HepG2 (cell line): ENCODE measurements around the gene ELP4. TPM values are rescaled to one million over a fixed set of nuclear protein-coding genes. Genes with fewer than 3 reads are reported as not detected.
"Not testable (repeated sequence)": the region's sequence is repeated elsewhere in the genome, so short reads cannot be mapped to it uniquely, and the experiment has no call there.

ENCODE experiments used
- ATAC-seq: fragments of 200-7000 bp; cut with Tn5 transposase; 3 replicates; pipeline ENCODE4 v1.9.1; 2020; ENCODE audit warnings: mild to moderate bottlenecking, moderate library complexity
- BruUV-seq: library from RNA; stranded (reverse); fragments of 400-500 nt; replicated peaks from 2 replicates; lab custom pipeline; 2021; lab: Mats Ljungman, UMichigan
- CTCF ChIA-PET: fragments of 300-600 bp; formaldehyde crosslinking; extraction: SDS; loops from one replicate; lab custom pipeline; 2021; ENCODE audit warnings: low total read pairs, inconsistent platforms, low intra/inter-chr PET ratio; lab: Yijun Ruan, JAX
- POLR2A ChIA-PET: fragments of 350-600 bp; sonication (Branson Sonifier 250); formaldehyde crosslinking; loops from one replicate; lab custom pipeline; 2020; ENCODE audit warnings: antibody characterized with exemption, inconsistent platforms; lab: Yijun Ruan, JAX
- DNase-seq: peaks from one replicate; pipeline ENCODE4 v3.0.0-alpha.2; 2015; ENCODE audit warnings: low spot score
- FAIRE-seq: peaks from 3 replicates; lab custom pipeline; 2011; peaks lifted over from hg19 to GRCh38; lab: Jason Lieb, UNC
- H2AFZ ChIP-seq: one replicate; pipeline ENCODE4 v1.6.1; 2011; ENCODE audit warnings: low read length, inconsistent platforms
- H3K27ac ChIP-seq: fragments of 300-600 bp; 3 replicates; pipeline ENCODE4 v1.8.0; 2011; ENCODE audit warnings: mixed run types, mild to moderate bottlenecking, mixed read lengths, low read length, inconsistent platforms; ENCODE audit not compliant: insufficient read depth; ENCODE audit errors: extremely low read length
- H3K27me3 ChIP-seq, 2 experiments: fragments of 200-600 bp in 1 of 2; 2 replicates in 1 of 2; 3 replicates in 1 of 2; pipeline versions ENCODE4 v1.6.0 to v1.8.0; 2011; ENCODE audit warnings: low read length in 2 of 2, mild to moderate bottlenecking in 2 of 2, moderate library complexity in 2 of 2, inconsistent platforms in 1 of 2; ENCODE audit not compliant: insufficient read depth in 2 of 2, control insufficient read depth in 1 of 2
- H3K36me3 ChIP-seq, 2 experiments: fragments of 200-600 bp in 1 of 2; replicated peaks in 1 of 2; 2 replicates in 1 of 2; 3 replicates in 1 of 2; pipeline versions ENCODE4 v1.5.1 to v1.8.0; 2011; ENCODE audit warnings: low read length in 2 of 2, inconsistent platforms in 1 of 2; ENCODE audit not compliant: insufficient read depth in 2 of 2, control insufficient read depth in 1 of 2
- H3K4me1 ChIP-seq: 2 replicates; pipeline ENCODE4 v1.5.1; 2012; ENCODE audit warnings: low read length, inconsistent platforms; ENCODE audit not compliant: insufficient read depth
- H3K4me2 ChIP-seq: 2 replicates; pipeline ENCODE4 v1.6.0; 2011; ENCODE audit warnings: low read depth, low read length, inconsistent platforms
- H3K4me3 ChIP-seq, 3 experiments: fragments of 200-600 bp in 1 of 3; sonication (generic), shearing (Covaris generic) in 1 of 3; replicated peaks in 1 of 3; 2 replicates each; pipeline ENCODE4 v1.5.1; 2011 to 2016; ENCODE audit warnings: low read length in 3 of 3, inconsistent platforms in 2 of 3, low read depth in 2 of 3, mild to moderate bottlenecking in 2 of 3, control low read depth in 1 of 3, mixed read lengths in 1 of 3; ENCODE audit not compliant: insufficient read depth in 1 of 3
- H3K79me2 ChIP-seq: one replicate; pipeline ENCODE4 v1.6.1; 2011; ENCODE audit warnings: low read length, inconsistent platforms; ENCODE audit not compliant: insufficient read depth
- H3K9ac ChIP-seq: 2 replicates; pipeline ENCODE4 v1.6.0; 2011; ENCODE audit warnings: mild to moderate bottlenecking, low read depth, low read length, inconsistent platforms; ENCODE audit not compliant: insufficient read depth
- H3K9me3 ChIP-seq: 2 replicates; pipeline ENCODE4 v1.5.1; 2012; ENCODE audit warnings: mild to moderate bottlenecking, low read length
- H4K20me1 ChIP-seq: 2 replicates; pipeline ENCODE4 v1.6.0; 2011; ENCODE audit warnings: inconsistent platforms, mild to moderate bottlenecking, low read length, moderate library complexity; ENCODE audit not compliant: insufficient read depth
- ARID4A ChIP-seq: sonication (generic); formaldehyde crosslinking; IDR thresholded peaks from 2 replicates; pipeline ENCODE4 v1.5.0; 2020; ENCODE audit warnings: mild to moderate bottlenecking, missing genetic modification reagents, borderline replicate concordance
- NKX3-1 ChIP-seq: sonication (generic); formaldehyde crosslinking; IDR thresholded peaks from 2 replicates; pipeline ENCODE4 v1.5.0; 2020; ENCODE audit warnings: missing genetic modification reagents
- USF2 ChIP-seq, 2 experiments: sonication (generic) in 1 of 2; formaldehyde crosslinking in 1 of 2; IDR thresholded peaks; 2 replicates each; pipeline versions ENCODE4 v1.5.1 to v1.6.1; 2011 to 2020; ENCODE audit warnings: borderline replicate concordance in 1 of 2, low read depth in 1 of 2, low read length in 1 of 2, mild to moderate bottlenecking in 1 of 2, missing genetic modification reagents in 1 of 2, moderate library complexity in 1 of 2
- WGBS: methylation state at CpG from one replicate; pipeline ENCODE4 v1.1.6; 2017; ENCODE audit warnings: low lambda C conversion rate; 5-methylcytosine and 5-hydroxymethylcytosine counted together
- in situ Hi-C: cut with HindIII; loops from 2 replicates; pipeline ENCODE4 v1.10.0; 2017; ENCODE audit warnings: low pct_unique_long_range_greater_than_20kb; ENCODE audit not compliant: extremely low pct_ligation_motif_present
- intact Hi-C: fragments of 100-400 bp; cut with micrococcal nuclease; formaldehyde crosslinking; loops from one replicate; pipeline ENCODE4 v1.10.0; 2022; ENCODE audit not compliant: unreplicated experiment
- polyA plus RNA-seq, 8 experiments: library from polyadenylated mRNA; depleted of rRNA in 3 of 8; stranded (reverse) in 7 of 8; unstranded in 1 of 8; fragments of >200 nt; fragmentation: Illumina TruSeq in 4 of 8; extraction: Trizol in 4 of 8; gene quantifications; 2 replicates each; pipeline versions ENCODE4 v1.2.1 to v1.2.3, GENCODE V29; 2011 to 2016; ENCODE audit warnings: low read depth in 4 of 8, missing spikeins in 1 of 8, mixed read lengths in 1 of 8; ENCODE audit not compliant: insufficient read depth in 1 of 8
- total RNA-seq, 5 experiments: library from RNA; depleted of rRNA; stranded (reverse); fragments of >200 nt; fragmentation: Illumina TruSeq; extraction: Trizol; gene quantifications; 2 replicates each; pipeline ENCODE4 v1.2.3, GENCODE V29; 2016; ENCODE audit warnings: low read depth in 1 of 5

ELP4 gene
- total and polyA plus RNA-seq, 2 of the 13 experiments (the other 11 are each of a cell fraction or from before 2014, with no cell fraction given) = 12.8 to 19.1 TPM

- no peaks in the 10 kb centered on the region for H3K4me1 ChIP-seq
- no peak overlapping the region for H3K27ac ChIP-seq
- WGBS = 81% methylated on average over 1 of the region's 1 CpG
- H4K20me1 ChIP-seq = no peaks in the 10 kb centered on the region
- no peaks in the 10 kb centered on the region for H3K79me2 ChIP-seq
- in situ Hi-C loops (no loop called here), intact Hi-C loops (no loop called here)
- ChIA-PET CTCF (no interaction called here), POLR2A (no interaction called here)
- H3K4me2 ChIP-seq = no peak overlapping the region
- no peaks in the 10 kb centered on the region for H3K27me3 ChIP-seq
- no peak for DNase-seq
- TF ChIP-seq ARID4A (CRISPR knock-in tag) (no peak), NKX3-1 (no peak), USF2 (IDR thresholded peaks at IDR 0.05; ENCODE audit: low read depth, low read length) (no peak), USF2 (CRISPR knock-in tag; IDR thresholded peaks at IDR 0.05; ENCODE audit: borderline replicate concordance) (no peak)
- BruUV-seq = no TSS peak
- no peaks in the 10 kb centered on the region for H3K36me3 ChIP-seq
- no peak for ATAC-seq
- H3K9me3 ChIP-seq = peaks cover 2% of the 10 kb centered on the region; the same call in 1 of the 2 replicates
- no peak overlapping the region for H3K4me3 ChIP-seq
- no peak overlapping the region for H2AFZ ChIP-seq
- H3K9ac ChIP-seq = no peak overlapping the region
- FAIRE-seq = no peak
These were observed 230.6 kb downstream of the ELP4 start for GRCh38 chr11:31740131-31740530.

- H3K27me3 ChIP-seq, H3K79me2 ChIP-seq, H3K4me1 ChIP-seq, BruUV-seq, in situ Hi-C loops, H3K36me3 ChIP-seq, POLR2A ChIA-PET, H3K9ac ChIP-seq, DNase-seq, CTCF ChIA-PET, H3K9me3 ChIP-seq, intact Hi-C loops, H4K20me1 ChIP-seq, H3K27ac ChIP-seq, H3K4me2 ChIP-seq, H3K4me3 ChIP-seq, ATAC-seq, H2AFZ ChIP-seq, FAIRE-seq: not testable (repeated sequence)
- whole genome bisulfite sequencing = 96% methylated on average over 25 of the region's 26 CpGs
These were observed 231.3 kb downstream of the ELP4 start for GRCh38 chr11:31740731-31741368.
